ENCODE data around the gene CLK3. TPM values are rescaled to one million over a fixed set of nuclear protein-coding genes. Genes with fewer than 3 reads are reported as not detected.
"Not testable (repeated sequence)": the region's sequence is repeated elsewhere in the genome, so short reads cannot be mapped to it uniquely, and the experiment has no call there.

The CLK3 gene
- total RNA-seq, 5 donors from 2014 or later (not counting 1 experiment from before 2014, with no cell fraction given): 162 to 258 (median 180) TPM

DNA sequence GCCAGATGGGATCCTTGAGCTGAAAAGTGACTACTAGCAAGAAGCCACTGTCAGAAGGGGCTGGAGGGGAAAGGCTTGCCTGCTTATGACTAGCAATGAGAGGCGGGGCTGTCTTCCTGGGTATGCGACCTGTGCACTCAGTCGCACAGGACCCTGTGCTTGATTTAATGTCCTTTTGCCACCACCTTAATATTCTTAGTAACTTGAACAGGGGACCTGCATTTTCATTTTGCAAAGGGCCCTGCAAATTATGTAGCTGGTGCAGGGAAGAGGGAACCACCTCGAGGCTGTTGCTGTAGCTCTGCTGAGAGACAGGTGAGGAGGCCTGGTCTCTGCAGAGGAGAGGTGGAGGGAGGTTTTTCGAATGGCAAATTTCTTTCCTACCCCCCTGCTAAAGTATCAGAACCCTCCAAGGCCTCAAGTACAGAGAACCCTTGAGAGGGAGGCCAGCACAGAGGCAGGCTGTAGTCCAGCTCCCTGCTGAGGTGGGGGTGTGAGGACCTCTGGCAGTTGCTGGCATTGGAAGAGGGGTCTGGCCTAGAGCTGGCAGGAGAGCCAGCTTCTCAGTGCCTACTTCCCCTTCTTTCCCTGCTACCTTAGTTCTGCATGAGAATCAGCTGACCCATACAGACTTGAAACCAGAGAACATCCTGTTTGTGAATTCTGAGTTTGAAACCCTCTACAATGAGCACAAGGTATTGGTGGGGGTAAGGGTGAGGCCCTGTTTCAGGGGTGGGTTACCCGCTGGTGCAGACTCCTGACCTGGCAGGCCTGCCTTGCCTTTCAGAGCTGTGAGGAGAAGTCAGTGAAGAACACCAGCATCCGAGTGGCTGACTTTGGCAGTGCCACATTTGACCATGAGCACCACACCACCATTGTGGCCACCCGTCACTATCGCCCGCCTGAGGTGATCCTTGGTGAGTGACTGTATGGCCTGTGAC, 11.4 kb downstream of the CLK3 start:
- H3K9me3 Mint-ChIP-seq: no peaks in the 10 kb centered on the region
- peaks cover 63% of the 10 kb centered on the region for H3K36me3 Mint-ChIP-seq
- H3K9me3 ChIP-seq: no peaks in the 10 kb centered on the region
- no peaks in the 10 kb centered on the region for H3K27me3 Mint-ChIP-seq
- H3K27ac Mint-ChIP-seq: peak overlapping the region; percentile 86
- H3K36me3 ChIP-seq (ENCODE audit: control insufficient read depth in 2 of 2, extremely low read depth in 1 of 2, insufficient read depth in 1 of 2, low read length in 1 of 2): peaks cover 14 to 92% of the 10 kb centered on the region in 2 donors
- no peak overlapping the region for H3K4me3 ChIP-seq (ENCODE audit: control insufficient read depth in 1 of 2, extremely low read depth in 1 of 2, low read length in 1 of 2)
- peak in 1 of 35 experiments; percentile 20 for DNase-seq
- POLR2A ChIA-PET: interaction anchor here in 1 of 2 donors (0.5 kb wide), 1 partner anchor 171 kb away, joined by 5 read pairs; no protein-coding TSS in a partner anchor
- no peaks in the 10 kb centered on the region for H3K27me3 ChIP-seq (replicated peaks in 1 of 2; ENCODE audit: control insufficient read depth in 2 of 2, extremely low read depth in 1 of 2, insufficient read depth in 2 of 2, low read length in 1 of 2)
- peaks cover 10 to 32% (median 23%) of the 10 kb centered on the region in 3 donors for H3K4me1 Mint-ChIP-seq
- H3K4me3 Mint-ChIP-seq: peak overlapping the region in 1 of 3 donors; percentile 4
- WGBS (ENCODE audit: insufficient coverage): 83% methylated on average over 1 of the region's 10 CpGs
- ATAC-seq (replicated peaks in 1 of 4): peak; percentile 51 to 77 (median 62)
- no peak overlapping the region for H3K27ac ChIP-seq (ENCODE audit: low read length)
- peaks cover 0 to 48% of the 10 kb centered on the region in 2 experiments for H3K4me1 ChIP-seq (ENCODE audit: control insufficient read depth in 1 of 2, extremely low read depth in 1 of 2, insufficient read depth in 2 of 2, low read length in 2 of 2)
- CTCF ChIA-PET: interaction anchor here in 1 of 2 donors (1.0 kb wide), 1 partner anchor 10 kb away, joined by 3 read pairs; no protein-coding TSS in a partner anchor

DNA sequence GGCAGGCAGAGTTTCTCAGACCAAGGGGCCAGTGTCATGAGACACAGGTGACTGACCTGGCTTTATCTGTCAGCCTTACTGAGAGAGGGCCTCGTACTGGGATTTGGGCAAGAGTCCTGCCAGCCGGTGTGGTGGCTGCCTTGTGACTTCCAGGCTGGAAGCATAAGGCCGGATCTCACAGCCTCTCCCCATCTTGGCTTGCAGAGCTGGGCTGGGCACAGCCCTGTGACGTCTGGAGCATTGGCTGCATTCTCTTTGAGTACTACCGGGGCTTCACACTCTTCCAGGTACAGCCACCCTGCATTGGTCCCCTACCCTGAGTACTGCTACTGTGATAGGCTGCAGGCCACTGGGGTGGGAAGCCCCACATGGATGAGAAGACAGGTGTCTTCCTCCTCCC, 12.1 kb downstream of the CLK3 start:
- Histone ChIP-seq H3K27me3 (replicated peaks in 1 of 2; ENCODE audit: control insufficient read depth in 2 of 2, extremely low read depth in 1 of 2, insufficient read depth in 2 of 2, low read length in 1 of 2) (no peaks in the 10 kb centered on the region), H3K27ac (ENCODE audit: low read length) (no peak overlapping the region), H3K4me1 (ENCODE audit: control insufficient read depth in 1 of 2, extremely low read depth in 1 of 2, insufficient read depth in 2 of 2, low read length in 2 of 2) (peaks cover 0 to 46% of the 10 kb centered on the region in 2 experiments), H3K9me3 (no peaks in the 10 kb centered on the region), H3K36me3 (ENCODE audit: control insufficient read depth in 2 of 2, extremely low read depth in 1 of 2, insufficient read depth in 1 of 2, low read length in 1 of 2) (peaks cover 8 to 92% of the 10 kb centered on the region in 2 donors), H3K4me3 (ENCODE audit: control insufficient read depth in 1 of 2, extremely low read depth in 1 of 2, low read length in 1 of 2) (no peak overlapping the region)
- DNase-seq: no peak
- Mint-ChIP-seq H3K36me3 (peaks cover 60% of the 10 kb centered on the region), H3K27me3 (no peaks in the 10 kb centered on the region), H3K4me3 (no peak overlapping the region), H3K9me3 (no peaks in the 10 kb centered on the region), H3K27ac (peak overlapping the region; percentile 86), H3K4me1 (peaks cover 13 to 32% (median 24%) of the 10 kb centered on the region in 3 donors)
- ChIA-PET CTCF (interaction anchor here in 1 of 2 donors (1.0 kb wide), 1 partner anchor 11 kb away, joined by 3 read pairs; no protein-coding TSS in a partner anchor), POLR2A (interaction anchor here in 1 of 2 donors (0.5 kb wide), 1 partner anchor 171 kb away, joined by 5 read pairs; no protein-coding TSS in a partner anchor)
- WGBS (ENCODE audit: insufficient coverage): 100% methylated on average over 4 of the region's 5 CpGs
- no peak for ATAC-seq (replicated peaks in 1 of 4)

DNA sequence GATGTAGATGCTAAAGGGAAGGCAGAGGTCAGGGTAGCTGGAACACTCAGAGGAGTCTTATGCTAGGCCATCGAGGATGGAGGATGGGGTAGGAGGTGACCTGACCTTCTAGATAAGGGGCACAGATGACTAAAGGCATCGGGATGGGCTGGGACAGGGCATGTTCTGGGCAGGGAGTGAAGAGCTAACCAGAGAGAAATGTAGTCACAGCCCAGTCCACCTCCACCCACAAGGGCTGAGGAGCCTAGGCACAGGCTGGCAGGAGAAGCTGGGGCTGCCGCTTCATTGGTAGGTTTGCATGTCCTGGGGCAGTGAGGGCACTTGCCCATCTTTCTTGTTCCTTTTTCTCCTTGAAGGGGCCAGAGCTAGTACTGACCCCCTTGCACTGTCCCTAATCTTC, 12.6 kb downstream of the CLK3 start:
- Histone ChIP-seq H3K9me3 (no peaks in the 10 kb centered on the region), H3K27me3 (replicated peaks in 1 of 2; ENCODE audit: control insufficient read depth in 2 of 2, extremely low read depth in 1 of 2, insufficient read depth in 2 of 2, low read length in 1 of 2) (no peaks in the 10 kb centered on the region), H3K36me3 (ENCODE audit: control insufficient read depth in 2 of 2, extremely low read depth in 1 of 2, insufficient read depth in 1 of 2, low read length in 1 of 2) (peaks cover 8 to 91% of the 10 kb centered on the region in 2 donors), H3K4me3 (ENCODE audit: control insufficient read depth in 1 of 2, extremely low read depth in 1 of 2, low read length in 1 of 2) (no peak overlapping the region), H3K4me1 (ENCODE audit: control insufficient read depth in 1 of 2, extremely low read depth in 1 of 2, insufficient read depth in 2 of 2, low read length in 2 of 2) (peaks cover 0 to 46% of the 10 kb centered on the region in 2 experiments), H3K27ac (ENCODE audit: low read length) (no peak overlapping the region)
- CTCF ChIA-PET: no interaction called here
- no peak for ATAC-seq (replicated peaks in 1 of 4)
- 67% methylated on average over 1 of the region's 3 CpGs for WGBS (ENCODE audit: insufficient coverage)
- no peak for DNase-seq
- Mint-ChIP-seq H3K4me1 (peaks cover 13 to 32% (median 24%) of the 10 kb centered on the region in 3 donors), H3K36me3 (peaks cover 57% of the 10 kb centered on the region), H3K9me3 (no peaks in the 10 kb centered on the region), H3K27me3 (no peaks in the 10 kb centered on the region), H3K27ac (peak overlapping the region; percentile 86), H3K4me3 (no peak overlapping the region)
- POLR2A ChIA-PET: no interaction called here

DNA sequence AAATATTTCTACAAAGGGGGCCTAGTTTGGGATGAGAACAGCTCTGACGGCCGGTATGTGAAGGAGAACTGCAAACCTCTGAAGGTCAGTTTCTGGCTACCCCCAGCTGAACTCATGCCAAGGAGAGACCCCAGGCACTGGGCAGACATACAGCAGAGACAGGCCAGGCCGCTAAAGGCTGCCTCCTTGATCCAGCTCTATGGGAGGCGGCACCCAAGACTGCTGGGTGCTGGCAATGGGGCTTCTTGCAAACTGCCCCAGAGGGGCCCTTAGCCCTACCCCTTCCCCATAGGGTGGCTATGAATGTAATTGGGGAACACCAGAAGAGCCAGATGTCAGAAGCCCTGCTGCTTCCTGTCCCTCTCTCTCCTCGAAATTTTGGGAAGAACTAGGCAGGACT, 13.3 kb downstream of the CLK3 start:
- H3K9me3 ChIP-seq: no peaks in the 10 kb centered on the region
- peaks cover 55% of the 10 kb centered on the region for H3K36me3 Mint-ChIP-seq
- no peaks in the 10 kb centered on the region for H3K9me3 Mint-ChIP-seq
- H3K4me1 ChIP-seq (ENCODE audit: control insufficient read depth in 1 of 2, extremely low read depth in 1 of 2, insufficient read depth in 2 of 2, low read length in 2 of 2): peaks cover 0 to 45% of the 10 kb centered on the region in 2 experiments
- H3K4me1 Mint-ChIP-seq: peaks cover 13 to 32% (median 24%) of the 10 kb centered on the region in 3 donors
- peaks cover 8 to 90% of the 10 kb centered on the region in 2 donors for H3K36me3 ChIP-seq (ENCODE audit: control insufficient read depth in 2 of 2, extremely low read depth in 1 of 2, insufficient read depth in 1 of 2, low read length in 1 of 2)
- CTCF ChIA-PET: no interaction called here
- peak overlapping the region; percentile 64 to 86 for H3K27ac Mint-ChIP-seq
- H3K27me3 Mint-ChIP-seq: no peaks in the 10 kb centered on the region
- H3K27ac ChIP-seq (ENCODE audit: low read length): no peak overlapping the region
- ATAC-seq (replicated peaks in 1 of 4) (no peak), DNase-seq (no peak)
- no peak overlapping the region for H3K4me3 ChIP-seq (ENCODE audit: control insufficient read depth in 1 of 2, extremely low read depth in 1 of 2, low read length in 1 of 2)
- POLR2A ChIA-PET: no interaction called here
- no peak overlapping the region for H3K4me3 Mint-ChIP-seq
- 92% methylated on average over 2 of the region's 5 CpGs for WGBS (ENCODE audit: insufficient coverage)
- H3K27me3 ChIP-seq (replicated peaks in 1 of 2; ENCODE audit: control insufficient read depth in 2 of 2, extremely low read depth in 1 of 2, insufficient read depth in 2 of 2, low read length in 1 of 2): no peaks in the 10 kb centered on the region

DNA sequence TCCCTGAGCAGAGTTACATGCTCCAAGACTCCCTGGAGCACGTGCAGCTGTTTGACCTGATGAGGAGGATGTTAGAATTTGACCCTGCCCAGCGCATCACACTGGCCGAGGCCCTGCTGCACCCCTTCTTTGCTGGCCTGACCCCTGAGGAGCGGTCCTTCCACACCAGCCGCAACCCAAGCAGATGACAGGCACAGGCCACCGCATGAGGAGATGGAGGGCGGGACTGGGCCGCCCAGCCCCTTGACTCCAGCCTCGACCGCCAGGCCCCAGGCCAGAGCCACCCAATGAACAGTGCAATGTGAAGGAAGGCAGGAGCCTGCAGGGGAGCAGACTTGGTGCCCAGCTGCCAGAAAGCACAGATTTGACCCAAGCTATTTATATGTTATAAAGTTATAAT, 14.1 kb downstream of the CLK3 start:
- H3K27me3 ChIP-seq (replicated peaks in 1 of 2; ENCODE audit: control insufficient read depth in 2 of 2, extremely low read depth in 1 of 2, insufficient read depth in 2 of 2, low read length in 1 of 2); H3K9me3 Mint-ChIP-seq; POLR2A ChIA-PET; ATAC-seq (replicated peaks in 1 of 4); H3K4me3 ChIP-seq (ENCODE audit: control insufficient read depth in 1 of 2, extremely low read depth in 1 of 2, low read length in 1 of 2); H3K27ac ChIP-seq (ENCODE audit: low read length); DNase-seq; H3K27ac Mint-ChIP-seq; H3K4me3 Mint-ChIP-seq; H3K27me3 Mint-ChIP-seq; H3K9me3 ChIP-seq: not testable (repeated sequence)
- CTCF ChIA-PET: interaction anchor here in 1 of 2 donors (1.1 kb wide), 1 partner anchor 10 kb away, joined by 3 read pairs; no protein-coding TSS in a partner anchor
- peaks cover 7 to 90% of the 10 kb centered on the region in 2 donors for H3K36me3 ChIP-seq (ENCODE audit: control insufficient read depth in 2 of 2, extremely low read depth in 1 of 2, insufficient read depth in 1 of 2, low read length in 1 of 2)
- Mint-ChIP-seq H3K4me1 (peaks cover 13 to 31% (median 24%) of the 10 kb centered on the region in 3 donors), H3K36me3 (peaks cover 50% of the 10 kb centered on the region)
- peaks cover 0 to 42% of the 10 kb centered on the region in 2 experiments for H3K4me1 ChIP-seq (ENCODE audit: control insufficient read depth in 1 of 2, extremely low read depth in 1 of 2, insufficient read depth in 2 of 2, low read length in 2 of 2)
- 98% methylated on average over 9 of the region's 10 CpGs for WGBS (ENCODE audit: insufficient coverage)

DNA sequence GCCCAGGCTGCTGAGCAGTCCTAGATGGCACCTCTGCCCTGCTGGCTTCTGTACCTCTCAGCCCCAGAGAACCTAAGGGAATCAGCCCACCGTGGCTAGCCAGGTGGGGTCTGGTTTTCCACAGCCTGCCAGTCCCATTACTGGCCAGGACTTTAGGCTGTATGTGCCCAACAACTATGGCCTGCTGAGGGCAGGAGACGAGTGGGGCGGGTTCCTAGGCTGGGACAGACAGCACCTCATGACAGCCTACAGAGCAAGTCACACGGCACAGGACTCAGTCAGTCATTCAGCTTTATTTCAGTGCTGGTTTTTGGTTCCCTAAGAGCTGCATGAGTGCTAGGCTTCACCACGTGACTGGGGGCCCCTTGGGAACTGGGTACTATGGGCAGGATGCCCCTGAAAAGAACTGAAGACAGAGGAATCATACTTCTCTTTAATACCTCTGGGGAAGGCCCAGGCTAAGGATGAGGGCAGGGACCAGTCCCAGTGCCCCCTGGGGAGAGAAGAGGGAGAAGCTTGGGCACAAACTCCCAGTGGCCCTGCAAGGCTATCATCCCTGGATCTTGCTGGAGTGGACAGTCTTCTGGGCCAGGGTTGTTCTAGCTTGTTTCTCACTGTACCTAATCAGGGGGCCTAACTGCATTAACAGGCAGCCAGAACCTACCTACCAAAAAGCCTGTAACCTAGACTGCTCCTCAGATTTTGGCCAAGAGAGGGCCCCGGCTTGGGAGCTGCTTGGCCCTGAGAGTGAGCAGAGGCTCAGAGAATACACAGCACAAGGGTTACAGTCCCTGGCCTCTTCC, 14.8 kb downstream of the CLK3 start:
- peak overlapping the region; percentile 6 to 57 for H3K27ac Mint-ChIP-seq
- 98% methylated on average over 5 of the region's 6 CpGs for WGBS (ENCODE audit: insufficient coverage)
- no peak overlapping the region for H3K4me3 Mint-ChIP-seq

More for the DNA sequence above, 14.8 kb downstream of the CLK3 start:
- H3K4me3 ChIP-seq (ENCODE audit: control insufficient read depth in 1 of 2, extremely low read depth in 1 of 2, low read length in 1 of 2): no peak overlapping the region
- no peak overlapping the region for H3K27ac ChIP-seq (ENCODE audit: low read length)
- no peaks in the 10 kb centered on the region for H3K27me3 Mint-ChIP-seq
- DNase-seq: no peak
- peaks cover 0 to 37% of the 10 kb centered on the region in 2 experiments for H3K4me1 ChIP-seq (ENCODE audit: control insufficient read depth in 1 of 2, extremely low read depth in 1 of 2, insufficient read depth in 2 of 2, low read length in 2 of 2)
- H3K9me3 ChIP-seq: no peaks in the 10 kb centered on the region
- H3K9me3 Mint-ChIP-seq: no peaks in the 10 kb centered on the region
- CTCF ChIA-PET: interaction anchor here (1.1 to 2.7 kb wide), 3 partner anchors 9 to 12 kb away, joined by 3 to 16 read pairs (median 7); no protein-coding TSS in a partner anchor
- H3K36me3 Mint-ChIP-seq: peaks cover 48% of the 10 kb centered on the region
- H3K27me3 ChIP-seq (replicated peaks in 1 of 2; ENCODE audit: control insufficient read depth in 2 of 2, extremely low read depth in 1 of 2, insufficient read depth in 2 of 2, low read length in 1 of 2): no peaks in the 10 kb centered on the region
- H3K36me3 ChIP-seq (ENCODE audit: control insufficient read depth in 2 of 2, extremely low read depth in 1 of 2, insufficient read depth in 1 of 2, low read length in 1 of 2): peaks cover 4 to 90% of the 10 kb centered on the region in 2 donors
- H3K4me1 Mint-ChIP-seq: peaks cover 13 to 29% (median 24%) of the 10 kb centered on the region in 3 donors
- no peak for ATAC-seq (replicated peaks in 1 of 4)
- POLR2A ChIA-PET: no interaction called here

All from T-cell (primary cell).